Gastrocnemius medialis (tissue), 4 donors: ENCODE data around the gene ADGRL3.

Experiments
- CTCF ChIP-seq, 5 experiments: fragments of 450-650 bp in 3 of 5; fragments of 200-600 bp in 2 of 5; sonication (generic) in 2 of 5; IDR thresholded peaks in 4 of 5; conservative IDR thresholded peaks in 1 of 5; 1 replicate in 4 of 5; 2 replicates in 1 of 5; pipeline ENCODE4 v1.5.1; 2016 to 2019; ENCODE audit warnings: antibody characterized with exemption in 5 of 5, mild to moderate bottlenecking in 3 of 5, moderate library complexity in 3 of 5
- POLR2A ChIP-seq, 2 donors: fragments of 450-650 bp; IDR thresholded peaks; one replicate each; pipeline ENCODE4 v1.6.1; 2017; ENCODE audit warnings: antibody characterized with exemption in 2 of 2, mild to moderate bottlenecking in 2 of 2, moderate library complexity in 2 of 2

GRCh38 chr4:61468024-61468720, 268.0 kb downstream of the ADGRL3 start:
- no peak for TF ChIP-seq CTCF (IDR thresholded peaks at IDR 0.05 in 4 of 5, conservative IDR thresholded peaks at IDR 0.05 in 1 of 5)
- TF ChIP-seq POLR2A (IDR thresholded peaks at IDR 0.05), result no peak
